Stimulated activated CD8-positive, alpha-beta memory T cell treated with anti-CD3 and anti-CD28 coated beads, Interleukin-4, amount 100 ng/mL, for 48 hours (primary cell): ENCODE measurements around the gene SCLY.
A peak's percentile ranks its signal among the peaks of the same experiment; 100 is the strongest.
"Not testable (repeated sequence)": the region's sequence is repeated elsewhere in the genome, so short reads cannot be mapped to it uniquely, and the experiment has no call there.

Experiments used
- DNase-seq: peaks from one replicate; pipeline ENCODE4 v3.0.0-alpha.2; 2020

The SCLY gene, protein sequence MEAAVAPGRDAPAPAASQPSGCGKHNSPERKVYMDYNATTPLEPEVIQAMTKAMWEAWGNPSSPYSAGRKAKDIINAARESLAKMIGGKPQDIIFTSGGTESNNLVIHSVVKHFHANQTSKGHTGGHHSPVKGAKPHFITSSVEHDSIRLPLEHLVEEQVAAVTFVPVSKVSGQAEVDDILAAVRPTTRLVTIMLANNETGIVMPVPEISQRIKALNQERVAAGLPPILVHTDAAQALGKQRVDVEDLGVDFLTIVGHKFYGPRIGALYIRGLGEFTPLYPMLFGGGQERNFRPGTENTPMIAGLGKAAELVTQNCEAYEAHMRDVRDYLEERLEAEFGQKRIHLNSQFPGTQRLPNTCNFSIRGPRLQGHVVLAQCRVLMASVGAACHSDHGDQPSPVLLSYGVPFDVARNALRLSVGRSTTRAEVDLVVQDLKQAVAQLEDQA

DNA sequence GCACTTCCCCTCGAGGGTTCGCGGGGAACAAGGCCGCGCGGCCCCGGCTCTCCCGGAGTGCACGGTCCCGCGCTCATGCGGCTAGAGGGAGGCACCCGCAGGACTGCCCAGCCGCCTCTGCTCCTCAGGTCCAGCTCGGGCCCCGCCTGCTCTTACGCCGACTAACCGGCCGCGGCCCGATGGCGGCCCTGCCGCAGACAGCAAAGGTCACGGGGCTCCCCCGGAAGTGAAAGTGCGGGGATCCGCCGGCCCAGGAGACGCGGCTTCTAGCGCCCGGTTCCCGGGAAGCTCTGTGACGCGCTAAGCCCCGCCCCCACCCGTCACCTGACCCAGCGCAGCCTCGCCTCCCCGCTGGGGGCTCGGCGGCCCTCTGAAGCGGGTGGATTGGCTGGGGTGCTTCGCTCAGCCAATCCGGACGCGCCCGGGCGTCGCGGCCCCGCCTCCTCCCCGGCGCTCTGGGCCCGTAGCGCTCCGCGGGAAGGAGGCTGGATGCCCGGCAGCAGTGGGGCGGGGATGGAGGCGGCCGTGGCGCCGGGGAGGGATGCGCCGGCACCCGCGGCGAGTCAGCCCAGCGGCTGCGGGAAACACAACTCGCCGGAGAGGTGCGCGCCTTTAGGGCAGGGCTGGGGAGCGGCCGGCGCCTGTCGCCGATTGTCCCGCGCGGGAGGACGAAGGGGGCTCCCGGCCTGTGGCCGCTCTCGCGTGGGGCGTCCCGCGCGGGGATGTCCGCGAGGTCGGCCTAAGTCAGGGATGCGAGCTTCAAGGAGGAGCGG lies at the start of gene SCLY:
Gene SCLY (plus strand): TSS at position 460 of the 773 bp plus-strand sequence. CDS start 54 bp downstream, at position 514.
- peak; percentile 96 for DNase-seq

DNA sequence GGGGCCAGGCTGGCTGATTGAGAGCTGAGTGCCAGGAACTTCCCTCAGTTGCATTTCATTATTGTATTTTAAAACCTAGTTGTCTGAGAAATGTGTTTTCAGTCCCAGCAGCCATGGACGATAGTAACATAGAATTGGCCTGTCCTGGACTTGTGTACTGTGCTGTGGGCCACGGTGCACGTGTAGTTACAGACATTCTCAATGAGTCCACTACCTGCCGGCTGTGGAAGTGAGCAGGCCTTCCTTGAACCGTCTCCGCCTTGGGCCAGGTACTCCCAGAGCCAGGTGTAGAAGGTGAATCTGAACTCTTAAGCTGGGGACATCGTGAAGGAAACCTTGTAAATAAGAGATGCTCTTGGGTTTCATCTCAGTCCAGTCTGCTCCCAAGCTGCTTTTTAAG lies 47.0 kb upstream of the SCLY start:
- no peak for DNase-seq

DNA sequence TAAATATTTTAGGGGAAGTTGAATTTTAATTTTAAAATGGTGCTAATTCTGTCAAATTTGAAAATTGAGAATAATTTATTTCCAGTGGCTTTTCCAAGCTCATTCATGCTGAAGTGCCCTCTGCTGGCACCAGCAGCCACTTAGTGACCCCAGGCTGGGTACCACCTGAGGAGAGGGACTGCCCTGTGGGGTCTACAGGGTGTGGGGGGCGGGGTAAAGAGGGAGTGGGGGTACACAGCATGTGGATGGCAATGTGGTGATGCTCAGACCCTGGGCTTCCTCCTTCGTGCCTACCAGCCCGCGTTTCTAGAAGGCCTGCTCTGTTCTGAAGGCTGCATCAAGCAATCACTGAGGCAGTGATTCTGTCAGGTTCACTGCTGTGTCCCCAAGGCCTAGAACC lies 45.1 kb upstream of the SCLY start:
- no peak for DNase-seq

DNA sequence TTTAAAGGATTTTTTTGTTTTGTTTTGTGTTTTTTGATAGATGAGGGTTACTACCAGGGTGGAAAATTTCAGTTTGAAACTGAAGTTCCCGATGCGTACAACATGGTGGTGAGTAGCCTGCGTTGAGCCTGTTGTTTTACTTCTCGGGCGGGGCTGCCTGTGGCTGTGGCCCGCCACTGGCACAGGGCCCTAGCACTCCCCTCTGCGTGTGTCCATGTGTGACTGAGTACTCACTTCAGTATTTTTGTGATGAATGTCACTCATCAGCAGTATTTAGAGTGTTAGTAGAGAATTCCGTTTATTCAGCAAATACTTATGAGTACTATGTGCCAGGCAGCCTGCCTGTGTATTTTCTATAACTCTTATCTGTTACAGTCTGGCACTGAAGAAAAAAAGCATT lies 44.3 kb upstream of the SCLY start:
- DNase-seq: no peak

DNA sequence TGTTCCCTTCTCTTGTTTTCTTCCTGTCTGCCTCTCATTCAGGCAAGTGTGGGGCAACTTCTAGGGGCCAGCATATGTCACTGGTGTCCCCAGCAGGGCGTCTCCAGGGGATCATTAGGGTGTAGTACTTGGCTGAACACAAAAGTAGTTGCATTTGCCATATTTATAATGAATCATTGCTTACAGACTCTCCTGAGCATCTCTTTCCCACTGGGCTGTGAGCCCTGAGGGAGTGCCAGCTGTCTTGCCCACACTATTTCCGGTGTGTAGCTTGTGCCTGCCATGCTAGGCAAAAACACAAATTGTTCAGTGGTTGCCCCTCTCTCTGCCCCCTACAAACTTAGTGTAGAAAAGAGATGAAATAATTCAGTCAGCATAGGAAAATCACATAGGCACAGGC lies 40.8 kb upstream of the SCLY start:
- DNase-seq: no peak

DNA sequence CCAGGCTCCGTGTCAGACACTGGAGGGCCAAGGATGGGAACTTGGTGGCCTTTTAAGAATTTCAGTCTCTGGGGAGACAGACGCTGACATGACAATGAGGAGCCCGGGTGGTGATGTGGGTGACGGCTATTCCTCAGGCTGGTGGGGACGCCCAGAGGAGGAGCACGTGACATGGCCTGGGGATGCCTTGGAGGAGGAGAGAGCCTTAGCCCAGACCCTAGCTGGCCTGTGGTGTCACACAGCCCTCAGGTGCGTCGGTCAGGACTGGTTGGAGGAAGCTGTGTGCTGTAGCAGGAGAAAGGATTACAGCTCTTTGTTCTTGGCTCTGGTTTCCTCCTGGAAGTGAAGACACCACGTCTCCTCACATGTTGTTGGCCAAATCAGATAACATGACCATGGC lies 40.0 kb upstream of the SCLY start:
- no peak for DNase-seq

DNA sequence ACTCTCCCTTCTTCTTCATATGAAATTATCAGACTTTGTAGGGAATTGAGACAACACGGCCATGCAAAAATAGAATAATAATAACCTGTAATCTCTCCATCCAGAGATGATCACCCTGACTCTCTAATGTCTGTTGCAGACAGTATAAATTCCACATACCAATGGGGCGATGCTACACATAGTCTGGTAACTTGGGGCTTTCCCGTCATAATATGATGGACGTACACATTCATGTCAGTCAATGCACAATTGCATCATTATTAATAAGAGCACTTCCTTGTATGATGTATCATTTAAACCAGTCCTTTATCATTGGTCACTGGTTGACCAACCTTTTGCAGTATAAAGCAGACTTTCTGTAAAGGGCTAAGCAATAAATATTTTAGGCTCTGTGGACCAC lies 39.5 kb upstream of the SCLY start:
- DNase-seq: no peak

DNA sequence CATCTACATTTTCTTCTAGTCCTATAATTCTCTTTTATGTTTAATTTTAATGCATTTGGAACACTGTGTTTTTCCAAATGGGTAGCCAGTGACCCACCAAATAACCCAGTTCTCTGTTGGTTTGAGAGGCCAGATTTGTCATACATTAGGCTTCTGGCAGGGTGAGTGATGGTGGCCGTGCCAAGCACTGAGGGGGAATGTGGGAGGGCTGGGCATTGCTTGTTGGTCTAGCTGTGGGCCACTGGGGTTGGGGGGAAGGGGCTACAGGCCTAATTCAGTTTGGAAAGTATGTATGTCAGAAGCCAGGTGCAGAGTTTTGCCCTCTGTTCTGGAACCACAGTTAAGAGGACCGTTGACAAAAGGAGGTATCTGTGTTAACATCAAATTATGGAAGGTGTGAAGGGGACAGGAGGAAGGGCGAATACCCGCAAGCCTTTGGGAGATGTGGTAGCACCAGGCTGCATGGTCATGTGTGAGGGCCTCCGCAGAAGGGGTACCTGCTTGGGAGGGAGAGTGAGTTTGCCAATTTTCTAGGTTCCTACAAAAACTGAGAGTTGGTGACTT lies 38.1 kb upstream of the SCLY start:
- no peak for DNase-seq

DNA sequence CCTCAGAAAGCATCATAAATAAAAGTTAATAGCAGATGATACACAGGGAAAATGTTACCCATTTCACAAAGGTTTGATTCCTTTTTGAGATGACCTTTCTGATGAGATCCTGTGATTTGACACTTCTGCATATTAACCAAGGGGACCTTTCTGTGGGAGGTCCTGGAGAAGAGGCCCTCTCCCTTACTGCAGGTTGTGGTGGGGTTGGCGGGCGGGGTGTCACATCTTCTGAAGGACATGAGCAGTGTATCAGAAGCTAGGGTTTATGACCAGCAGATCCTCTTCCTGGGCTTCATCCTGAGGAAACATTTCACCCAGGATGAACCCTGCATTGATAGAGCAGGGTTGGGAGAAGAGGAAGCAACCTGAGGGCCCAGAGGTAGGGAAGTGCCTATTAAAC lies 37.2 kb upstream of the SCLY start:
- DNase-seq: no peak

DNA sequence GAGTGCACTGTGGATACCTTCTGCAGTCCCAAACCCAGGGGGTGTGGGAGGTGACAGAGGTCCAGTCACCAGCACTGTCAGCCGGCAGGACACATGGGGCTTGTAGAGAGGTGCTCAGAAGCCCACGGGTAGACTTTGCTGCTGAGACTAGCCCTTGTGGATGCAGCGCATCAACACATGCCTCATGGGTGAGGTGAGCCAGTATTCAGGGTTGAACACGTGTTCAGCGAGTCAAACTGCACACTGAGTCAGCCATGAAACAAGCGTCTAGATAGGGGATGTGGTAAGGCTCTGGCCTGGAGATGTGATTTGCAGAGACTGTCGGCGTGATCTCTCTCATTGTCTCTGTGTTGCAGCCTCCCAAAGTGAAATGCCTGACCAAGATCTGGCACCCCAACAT lies 35.8 kb upstream of the SCLY start:
- peak; percentile 58 for DNase-seq

DNA sequence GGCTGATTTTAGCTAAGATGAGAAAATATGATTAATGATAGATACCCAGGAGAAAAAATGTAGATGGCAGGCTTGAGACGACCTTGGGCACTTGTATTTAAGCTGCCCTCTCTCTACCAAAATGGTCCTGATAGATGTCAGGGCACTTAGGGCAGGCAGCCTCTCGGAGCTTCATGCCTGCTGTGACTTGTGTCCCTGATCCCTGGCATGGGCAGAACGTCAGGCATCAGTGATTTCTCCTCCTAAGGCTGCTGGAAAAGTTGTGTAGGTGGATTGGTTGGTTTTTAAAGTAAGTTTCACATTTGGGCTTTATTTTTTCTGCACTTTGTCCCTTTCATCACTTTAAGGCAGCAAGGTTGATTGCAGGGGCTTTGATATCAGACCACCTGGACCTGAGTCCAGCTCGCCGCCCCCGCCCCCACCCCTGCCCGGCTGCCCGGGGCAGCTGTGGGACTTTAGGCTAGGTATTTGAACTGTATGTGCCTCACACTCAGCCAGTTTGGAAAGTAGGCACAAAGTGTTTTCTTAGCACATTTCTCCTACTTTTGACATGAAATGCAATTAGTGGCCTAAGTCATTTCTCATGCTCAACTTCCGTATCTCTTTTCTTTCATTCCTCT lies 35.0 kb upstream of the SCLY start:
- DNase-seq: no peak

DNA sequence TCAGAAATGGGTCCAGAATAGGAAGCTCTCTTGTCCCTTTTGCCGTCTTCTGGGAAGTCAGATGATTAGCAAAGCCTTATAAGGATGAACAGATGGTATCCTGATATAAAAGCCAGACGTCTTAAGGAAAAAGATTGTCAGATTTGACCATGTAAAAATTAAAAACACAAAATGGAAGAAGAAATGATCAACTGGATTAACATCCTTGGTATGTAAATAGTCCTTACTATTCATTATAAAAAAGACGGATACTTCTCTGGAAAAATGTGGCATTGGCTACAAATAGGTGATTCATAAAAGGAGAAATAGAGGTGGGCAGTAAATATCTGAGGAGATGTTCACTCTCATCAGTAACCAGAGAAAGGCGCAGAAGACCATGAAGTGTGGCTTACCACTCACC lies 33.7 kb upstream of the SCLY start:
- no peak for DNase-seq

DNA sequence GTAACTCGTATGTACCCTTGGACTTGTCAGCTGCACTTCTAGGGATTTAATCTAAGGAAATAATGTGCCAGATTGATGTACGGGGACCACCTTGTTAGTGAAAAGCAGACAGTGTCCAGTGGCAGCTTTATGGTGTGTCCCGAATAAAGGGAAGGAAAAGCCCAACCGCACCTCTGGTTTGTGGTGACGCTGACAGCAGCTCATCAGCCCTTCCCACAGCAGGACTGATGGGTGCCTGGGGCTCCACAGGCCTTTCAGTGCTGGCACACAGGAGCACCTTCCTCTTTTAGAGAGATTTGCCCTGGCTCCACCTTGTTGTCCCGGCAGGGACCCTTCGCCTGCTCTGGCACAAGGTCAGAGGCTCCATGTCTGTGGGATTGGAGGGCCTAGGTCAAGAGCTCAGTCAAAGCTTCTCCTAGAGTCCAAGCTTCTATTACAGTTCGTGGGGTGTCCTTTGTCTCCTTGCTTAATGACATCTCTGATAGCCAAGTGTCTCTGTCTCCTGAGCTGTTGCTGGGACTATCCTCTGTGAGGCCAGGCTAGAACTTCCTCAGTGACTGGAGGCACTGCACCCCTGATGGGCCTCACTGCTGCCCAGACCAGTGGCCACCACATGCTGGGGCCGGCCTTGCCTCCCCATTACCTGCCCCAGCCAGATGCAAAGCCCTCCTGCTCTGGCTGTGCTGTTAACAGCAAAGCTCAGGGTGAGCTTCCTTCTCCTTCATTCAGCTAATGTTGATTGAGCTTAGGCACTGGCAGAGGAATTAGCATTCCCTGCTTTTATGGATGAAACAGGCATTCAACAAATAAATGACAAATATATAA lies 33.0 kb upstream of the SCLY start:
- no peak for DNase-seq

DNA sequence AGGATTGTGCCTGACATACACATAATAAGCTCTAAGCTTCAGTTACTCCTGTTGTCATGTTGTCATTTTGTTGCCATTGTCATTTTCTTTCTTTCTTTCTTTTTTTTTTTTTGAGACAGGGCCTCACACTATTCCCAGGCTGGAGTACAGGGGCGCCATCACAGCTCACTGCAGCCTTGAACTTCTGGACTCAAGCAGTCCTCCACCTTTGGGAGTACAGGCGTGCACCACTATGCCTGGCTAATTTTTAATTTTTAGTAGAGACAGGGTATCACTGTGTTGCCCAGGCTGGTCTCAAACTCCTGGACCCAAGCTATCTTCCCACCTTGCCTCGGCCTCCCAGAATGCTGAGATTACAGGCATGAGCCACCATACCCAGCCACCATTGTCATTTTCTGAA lies 30.9 kb upstream of the SCLY start:
- no peak for DNase-seq

DNA sequence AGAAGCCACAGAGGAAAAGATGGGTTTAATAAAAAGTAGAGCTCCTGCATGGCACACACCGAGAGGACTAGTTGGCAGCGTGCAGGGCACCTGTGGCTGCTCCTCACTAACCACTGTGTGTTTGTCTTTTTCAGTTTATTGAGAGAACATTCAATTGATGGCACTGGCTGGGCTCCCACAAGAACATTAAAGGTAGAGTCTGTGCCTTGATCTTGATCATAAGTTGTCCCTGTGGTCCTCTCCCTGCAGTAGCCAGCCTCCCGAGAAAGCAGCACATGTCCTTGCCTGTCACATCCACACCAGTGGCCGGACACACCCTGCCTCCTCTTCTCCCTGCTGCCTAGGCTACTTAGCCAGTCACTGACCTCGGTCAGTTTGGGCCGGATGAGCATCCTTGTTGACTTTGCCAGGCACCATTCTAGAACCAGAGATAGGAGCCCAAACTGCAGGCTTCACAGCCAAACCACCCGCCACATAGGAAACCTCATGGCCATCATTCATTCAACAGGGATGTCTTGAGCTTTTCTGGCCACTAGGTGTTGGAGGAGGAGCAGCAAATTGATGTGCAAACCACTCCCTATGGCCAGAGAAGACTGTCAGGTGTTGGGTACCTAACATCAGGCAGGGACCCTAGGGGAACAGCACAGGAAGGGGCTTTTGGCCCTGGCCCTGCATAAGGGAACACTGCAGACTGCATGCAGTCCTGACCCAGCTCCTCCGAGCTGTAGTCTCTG lies 30.2 kb upstream of the SCLY start:
- no peak for DNase-seq

DNA sequence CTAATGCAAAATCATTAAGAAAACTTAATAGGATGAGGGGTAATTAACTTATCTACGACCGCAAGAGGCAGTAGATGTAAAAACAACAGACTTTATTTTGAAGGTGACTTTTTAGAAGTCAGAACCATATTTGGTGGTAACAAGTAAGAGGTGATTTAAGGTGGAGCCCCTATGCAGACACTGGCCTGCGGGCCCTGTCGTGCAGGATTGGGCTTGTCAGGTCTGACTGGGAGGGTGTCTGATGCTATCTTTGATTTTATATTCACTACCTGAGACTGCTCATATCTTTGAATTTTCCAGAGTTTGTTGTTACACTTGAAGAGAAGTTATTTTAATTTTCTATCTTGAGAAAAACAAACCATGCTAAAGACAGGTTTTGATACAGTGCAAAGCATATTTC lies 29.1 kb upstream of the SCLY start:
- DNase-seq: no peak

DNA sequence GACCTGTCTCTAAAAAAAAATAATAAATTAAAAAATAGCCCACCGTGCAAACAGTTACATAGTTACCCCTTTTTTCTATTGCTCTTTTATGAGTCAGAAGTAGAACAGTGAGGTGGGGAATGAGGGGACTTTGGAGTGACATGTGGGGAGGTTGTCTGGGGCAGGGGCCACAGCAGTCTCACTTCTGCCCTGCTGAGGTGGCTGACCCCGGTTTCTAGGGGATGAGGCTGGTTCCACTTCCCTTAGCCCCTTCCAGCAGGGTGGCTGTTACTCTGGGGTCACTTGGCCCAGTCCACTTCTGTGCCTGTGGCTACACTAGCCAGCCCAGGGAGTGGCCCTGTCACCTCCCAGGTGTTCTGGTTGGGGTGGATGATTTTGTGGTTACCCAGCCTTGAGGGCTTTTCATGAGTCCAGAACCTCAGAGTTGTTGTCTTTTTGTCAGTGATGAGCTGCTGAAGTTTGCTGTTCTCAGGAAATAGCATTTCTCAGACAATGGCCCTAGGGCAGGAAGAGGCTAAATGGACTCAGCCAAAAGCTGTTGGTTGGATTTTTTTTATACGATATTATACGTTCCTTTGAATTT lies 28.0 kb upstream of the SCLY start:
- DNase-seq: no peak

DNA sequence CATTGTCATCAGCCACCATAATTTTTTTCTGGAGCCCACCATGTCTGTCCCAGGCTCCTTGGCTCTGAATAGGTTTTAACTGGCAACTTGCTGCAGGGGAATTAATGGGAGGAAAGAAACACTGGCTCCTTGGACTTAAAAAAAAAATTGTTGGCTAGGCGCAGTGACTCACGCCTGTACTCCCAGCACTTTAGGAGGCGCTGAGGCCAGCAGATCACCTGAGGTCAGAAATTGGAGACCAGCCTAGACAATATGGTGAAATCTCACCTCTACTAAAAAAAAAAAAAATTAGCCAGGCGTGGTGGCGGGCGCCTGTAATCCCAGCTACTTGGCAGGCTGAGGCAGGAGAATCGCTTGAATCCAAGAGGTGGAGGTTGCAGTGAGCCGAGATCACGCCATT lies 26.8 kb upstream of the SCLY start:
- not testable (repeated sequence) for DNase-seq

DNA sequence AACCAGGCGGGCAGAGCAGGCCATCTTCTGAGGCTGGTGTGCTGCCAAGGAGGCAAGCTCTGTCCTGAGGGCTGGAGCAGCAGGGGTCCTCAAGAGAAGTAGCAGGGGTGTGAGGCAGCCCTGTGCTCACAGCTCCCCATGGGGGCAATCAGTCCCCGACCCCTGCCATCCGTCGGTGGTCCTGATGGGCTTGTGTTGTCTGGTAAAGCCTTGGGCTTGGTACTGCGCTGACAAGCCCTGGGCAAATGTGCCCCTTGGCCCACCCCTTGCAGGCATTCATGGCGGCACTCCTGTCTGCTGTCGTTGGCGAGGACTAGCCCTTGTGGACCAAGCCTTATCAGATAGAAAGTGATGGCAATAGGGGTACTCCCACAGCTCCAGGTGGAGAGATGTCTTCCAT lies 22.6 kb upstream of the SCLY start:
- DNase-seq: no peak

DNA sequence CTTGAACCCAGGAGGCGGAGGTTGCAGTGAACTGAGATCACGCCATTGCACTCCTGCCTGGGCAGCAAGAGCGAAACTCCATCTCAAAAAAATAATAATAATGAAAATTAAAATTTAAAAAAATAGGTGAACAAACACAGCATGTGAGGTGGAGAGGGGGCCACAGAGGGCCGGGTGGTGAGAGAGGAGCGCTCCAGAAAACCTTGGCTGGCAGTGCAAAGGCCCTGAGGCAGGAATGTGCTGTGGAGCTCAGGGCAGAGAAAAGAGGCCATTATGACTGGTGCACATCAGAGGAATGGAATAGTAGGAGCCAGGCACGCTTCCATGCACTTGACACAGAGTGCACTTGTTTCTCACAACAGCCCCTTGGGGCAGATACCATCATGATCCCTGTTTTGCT lies 21.6 kb upstream of the SCLY start:
- DNase-seq: no peak

DNA sequence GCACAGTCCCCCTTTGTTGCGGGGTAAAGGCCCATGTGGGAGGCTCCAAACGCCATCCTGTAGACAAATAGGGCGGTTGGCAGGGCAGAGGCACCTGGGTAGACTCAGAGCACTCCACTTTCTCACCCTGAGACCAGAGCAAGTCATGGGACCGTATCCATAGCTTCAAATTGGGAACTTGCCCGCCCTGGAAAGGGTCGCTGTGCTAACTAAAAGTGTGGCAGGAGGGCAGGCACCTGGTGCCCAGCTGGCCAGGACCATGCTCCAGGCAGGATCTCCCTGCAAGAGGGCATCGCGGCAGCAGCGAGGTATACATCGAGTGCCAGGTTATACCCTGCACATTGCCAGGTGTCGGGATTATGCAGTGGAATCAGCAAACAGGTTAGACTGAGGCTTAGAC lies 20.8 kb upstream of the SCLY start:
- no peak for DNase-seq

DNA sequence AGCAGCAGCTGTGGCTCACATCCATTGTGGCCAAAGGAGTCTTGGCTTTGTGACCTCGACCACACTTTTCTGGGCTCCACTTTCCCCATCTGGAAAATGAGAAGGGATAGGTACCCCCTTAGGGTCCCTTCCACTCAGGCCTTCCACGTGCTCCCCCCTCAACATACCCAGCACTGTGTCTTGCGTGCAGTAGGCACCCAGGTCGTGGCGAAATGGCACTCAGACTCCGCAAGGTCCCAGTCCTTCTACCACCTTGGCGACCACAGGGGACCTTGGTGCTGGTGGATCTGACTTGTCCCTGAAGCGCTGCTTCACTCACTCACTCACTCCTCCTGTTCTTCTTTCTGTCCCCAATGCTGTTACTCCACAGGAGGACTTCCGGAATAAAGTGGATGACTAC lies 19.9 kb upstream of the SCLY start:
- no peak for DNase-seq
